NCI-H226 (cell line): ENCODE measurements around the gene CARD19.
A peak's percentile ranks its signal among the peaks of the same experiment; 100 is the strongest.

ENCODE experiments used
- DNase-seq: peaks from one replicate; pipeline ENCODE4 v3.0.0-alpha.2; 2015

CARD19 gene, protein sequence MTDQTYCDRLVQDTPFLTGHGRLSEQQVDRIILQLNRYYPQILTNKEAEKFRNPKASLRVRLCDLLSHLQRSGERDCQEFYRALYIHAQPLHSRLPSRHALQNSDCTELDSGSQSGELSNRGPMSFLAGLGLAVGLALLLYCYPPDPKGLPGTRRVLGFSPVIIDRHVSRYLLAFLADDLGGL

GRCh38 chr9:93096131-93096802 lies at the start of gene CARD19:
Gene CARD19, plus strand, starts transcription at chr9:93096217. Its CDS starts 129 bp downstream, at chr9:93096346.
- DNase-seq: no peak

- no peak for DNase-seq
Measured at GRCh38 chr9:93048566-93049448, 47.2 kb upstream of the CARD19 start.

GRCh38 chr9:93049491-93049890 lies 46.5 kb upstream of the CARD19 start:
- no peak for DNase-seq

- DNase-seq: no peak
Measured at GRCh38 chr9:93050231-93050630, 45.8 kb upstream of the CARD19 start.

GRCh38 chr9:93051680-93052089 lies 44.3 kb upstream of the CARD19 start:
- DNase-seq: peak; percentile 23

- no peak for DNase-seq
Measured at GRCh38 chr9:93052791-93053540, 43.1 kb upstream of the CARD19 start.

DNA sequence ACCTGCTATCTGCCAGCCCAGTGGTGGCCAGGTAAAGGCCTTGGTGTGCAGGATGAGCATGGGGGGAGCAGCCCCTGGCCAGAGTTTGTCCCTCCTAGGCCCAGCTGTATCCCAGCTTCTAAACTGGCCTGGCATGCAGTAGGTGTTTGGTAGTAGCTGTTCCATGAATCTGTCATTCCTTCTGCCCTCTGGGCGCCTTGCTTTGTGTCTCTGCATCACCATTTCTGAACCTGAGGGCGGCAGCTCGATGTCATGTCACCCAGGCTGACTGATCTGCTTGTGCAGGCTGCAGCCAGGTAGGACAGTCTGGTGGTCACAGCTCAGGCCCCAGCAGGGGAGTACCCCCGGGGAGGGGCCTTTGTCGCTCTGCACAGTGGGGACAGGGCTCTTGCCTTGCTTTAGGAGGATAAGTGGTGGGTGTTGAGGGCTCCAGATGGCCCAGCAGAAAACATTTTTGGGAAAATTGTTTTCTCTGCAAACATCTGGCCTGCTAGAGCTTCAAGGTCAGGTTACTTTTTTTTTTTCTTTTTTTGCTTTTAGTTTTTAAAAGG lies 42.2 kb upstream of the CARD19 start:
- no peak for DNase-seq

DNA sequence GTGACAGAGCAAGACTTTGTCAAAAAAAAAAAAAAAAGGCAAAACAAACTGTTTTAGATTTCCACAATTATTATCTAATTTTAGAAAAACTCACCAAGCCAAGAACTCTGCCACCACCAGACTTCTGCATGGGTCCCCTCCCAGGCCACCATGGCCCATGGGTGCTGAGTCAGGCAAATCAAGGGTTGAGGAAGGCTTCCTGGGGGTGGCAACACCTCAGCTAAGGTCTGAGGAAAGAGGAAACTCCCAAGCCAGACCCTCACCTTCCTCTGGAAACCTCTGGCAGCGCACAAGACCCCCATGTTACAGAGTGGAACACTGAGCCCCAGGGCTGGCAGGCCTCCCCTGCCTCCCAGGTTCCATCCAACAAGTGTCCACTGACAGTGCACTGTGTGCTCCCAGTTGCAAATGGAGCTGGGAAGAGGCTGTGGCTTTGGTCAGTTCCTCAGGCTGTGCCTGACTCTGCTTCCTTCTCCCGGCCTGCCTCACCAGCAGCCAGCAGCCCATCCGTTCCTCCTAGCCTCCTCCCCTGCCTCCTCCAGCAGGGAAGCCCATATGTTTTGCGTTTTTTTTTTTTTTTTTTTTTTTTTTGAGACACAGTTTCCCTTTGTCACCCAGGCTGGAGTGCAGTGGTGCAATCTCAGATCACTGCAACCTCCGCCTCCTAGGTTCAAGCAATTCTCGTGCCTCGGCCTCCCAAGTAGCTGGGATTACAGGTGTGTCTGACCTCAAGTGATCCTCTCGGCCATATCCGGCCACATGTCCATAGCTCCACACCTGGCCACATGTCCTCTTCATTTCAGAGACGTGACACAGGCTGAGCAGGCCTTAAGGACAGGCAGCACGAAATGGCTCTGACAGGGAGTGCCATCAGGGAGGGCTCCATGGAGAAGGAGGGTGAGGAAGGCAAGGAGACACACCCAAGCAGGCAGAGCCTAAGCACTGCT lies 41.0 kb upstream of the CARD19 start:
- DNase-seq: no peak

- DNase-seq: no peak
Measured at GRCh38 chr9:93057042-93057702, 38.8 kb upstream of the CARD19 start.

- no peak for DNase-seq
Measured at GRCh38 chr9:93057703-93058354, 38.2 kb upstream of the CARD19 start.

DNA sequence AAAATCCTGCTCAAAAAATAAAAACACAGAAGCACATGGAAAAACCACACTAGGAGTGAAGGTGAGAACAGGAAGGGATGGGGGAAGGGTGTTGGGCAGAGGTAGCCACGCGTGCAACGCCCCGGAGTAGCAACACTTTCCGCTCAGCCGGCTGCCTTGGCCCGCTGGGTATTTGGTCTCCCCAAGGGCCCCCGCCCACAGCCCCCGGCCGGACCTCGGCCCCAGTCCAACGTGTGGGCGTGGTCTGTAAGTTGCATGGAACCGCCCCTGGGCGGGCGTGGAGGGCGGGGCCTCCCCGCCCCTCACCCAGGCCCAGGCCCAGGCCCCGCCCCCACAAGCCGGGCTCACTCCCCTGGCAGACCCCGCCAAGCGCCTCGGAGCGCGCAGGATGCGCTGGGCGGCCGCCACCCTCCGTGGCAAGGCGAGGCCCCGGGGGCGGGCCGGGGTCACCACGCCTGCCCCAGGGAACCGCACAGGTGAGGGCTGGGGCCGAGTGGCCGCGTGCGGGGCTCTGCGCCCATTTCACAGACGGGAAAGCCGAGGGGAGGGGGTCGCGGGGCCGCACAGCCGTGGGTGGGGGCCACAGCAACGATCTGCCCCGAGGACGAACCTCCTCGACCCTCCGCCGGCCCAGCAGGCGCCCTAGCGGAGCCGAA lies 37.5 kb upstream of the CARD19 start, which contains the start of gene SUSD3:
Gene SUSD3 (plus strand): TSS at position 347 of the 656 bp plus-strand sequence. CDS start 42 bp downstream, at position 389.
- DNase-seq: peak; percentile 50

- no peak for DNase-seq
Measured at GRCh38 chr9:93059011-93059714, 36.9 kb upstream of the CARD19 start.

DNA sequence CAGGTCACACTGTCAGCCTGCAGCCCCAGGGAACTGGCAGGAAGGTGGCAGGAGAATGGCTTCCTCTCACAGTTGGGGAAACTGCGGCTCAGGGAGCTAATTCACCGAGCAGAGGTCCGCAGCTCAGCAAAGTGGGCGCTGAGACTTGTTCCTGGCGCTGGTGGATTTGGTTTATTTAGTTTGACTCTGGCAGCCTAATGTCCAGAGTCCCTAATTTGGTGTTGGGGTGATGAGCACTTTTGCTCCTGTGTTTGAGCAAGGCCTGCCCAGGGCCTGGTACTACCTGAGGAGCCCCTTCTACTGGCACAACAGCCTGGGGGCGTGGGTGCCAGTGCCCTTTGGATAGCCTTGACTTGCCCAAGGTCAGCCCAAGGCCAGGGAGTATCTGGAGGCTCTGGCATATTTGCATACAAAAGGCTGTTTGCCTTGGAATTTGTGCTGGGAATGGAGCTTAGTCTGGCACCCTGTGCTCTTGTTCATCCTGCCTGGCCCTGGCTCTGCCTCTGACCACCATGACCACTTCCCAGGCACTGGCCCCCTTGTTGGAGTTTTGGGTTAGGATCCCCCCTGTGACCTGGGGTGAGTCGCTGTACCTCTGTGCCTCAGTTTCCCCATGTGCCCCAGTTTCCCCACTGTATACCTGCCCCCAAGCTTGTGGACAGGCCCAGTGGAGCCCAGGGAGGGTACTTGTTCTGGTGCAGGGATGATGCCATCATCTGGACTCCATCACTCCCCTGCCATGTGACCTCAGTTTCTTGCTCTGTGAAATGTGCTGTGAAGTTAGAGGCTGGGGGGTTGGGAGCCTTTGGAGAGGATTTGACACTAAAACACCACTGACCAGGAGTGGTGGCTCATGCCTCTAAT lies 36.1 kb upstream of the CARD19 start:
- no peak for DNase-seq

DNA sequence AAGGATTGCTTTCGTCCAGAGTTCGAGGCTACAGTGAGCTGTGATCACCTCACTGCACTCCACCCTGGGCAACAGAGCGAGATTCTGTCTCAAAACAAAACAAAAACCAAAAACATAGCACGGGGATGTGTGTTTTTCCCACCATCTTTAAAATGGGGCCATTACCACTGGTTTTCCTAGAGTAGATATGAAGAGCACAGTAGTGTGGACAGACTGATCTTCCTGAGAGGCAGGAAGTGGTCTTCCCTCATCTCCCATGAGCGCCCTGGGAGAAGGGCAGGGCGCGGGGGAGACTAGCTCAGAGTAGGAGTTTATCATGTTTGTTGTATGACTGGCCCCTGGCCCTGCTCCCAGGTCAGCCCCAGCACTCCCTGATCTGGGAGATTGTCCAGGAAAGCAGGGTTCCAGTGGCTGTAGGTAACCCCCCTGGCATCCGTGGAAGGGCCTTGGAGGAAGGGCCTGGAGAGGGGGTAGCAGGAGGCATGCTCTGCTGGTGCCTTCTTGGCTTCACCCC lies 35.2 kb upstream of the CARD19 start:
- DNase-seq: peak; percentile 98

DNA sequence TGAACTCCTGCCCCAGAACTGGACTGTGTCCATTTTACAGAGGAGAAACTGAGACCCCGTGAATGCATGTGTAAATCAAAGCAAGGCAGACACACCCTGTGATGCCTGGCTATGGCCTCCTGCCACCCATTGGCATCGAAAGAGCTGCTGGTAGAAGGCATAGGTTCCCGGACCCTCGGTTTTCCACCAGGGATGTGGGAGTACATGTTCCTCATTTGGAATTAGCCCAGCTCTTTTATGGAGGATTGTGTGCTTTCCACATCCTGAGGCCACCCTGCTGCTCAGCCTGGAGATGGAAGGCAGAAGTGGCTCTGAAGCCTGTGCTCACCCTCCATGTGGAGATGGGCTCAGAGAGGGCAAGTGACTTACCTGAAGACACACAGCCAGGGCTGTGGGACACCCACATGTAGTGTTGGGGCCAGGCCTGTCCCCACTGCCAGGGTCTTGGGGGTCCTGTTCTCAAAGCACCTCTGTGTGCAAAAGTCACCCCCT lies 34.7 kb upstream of the CARD19 start:
- DNase-seq: peak; percentile 54

DNA sequence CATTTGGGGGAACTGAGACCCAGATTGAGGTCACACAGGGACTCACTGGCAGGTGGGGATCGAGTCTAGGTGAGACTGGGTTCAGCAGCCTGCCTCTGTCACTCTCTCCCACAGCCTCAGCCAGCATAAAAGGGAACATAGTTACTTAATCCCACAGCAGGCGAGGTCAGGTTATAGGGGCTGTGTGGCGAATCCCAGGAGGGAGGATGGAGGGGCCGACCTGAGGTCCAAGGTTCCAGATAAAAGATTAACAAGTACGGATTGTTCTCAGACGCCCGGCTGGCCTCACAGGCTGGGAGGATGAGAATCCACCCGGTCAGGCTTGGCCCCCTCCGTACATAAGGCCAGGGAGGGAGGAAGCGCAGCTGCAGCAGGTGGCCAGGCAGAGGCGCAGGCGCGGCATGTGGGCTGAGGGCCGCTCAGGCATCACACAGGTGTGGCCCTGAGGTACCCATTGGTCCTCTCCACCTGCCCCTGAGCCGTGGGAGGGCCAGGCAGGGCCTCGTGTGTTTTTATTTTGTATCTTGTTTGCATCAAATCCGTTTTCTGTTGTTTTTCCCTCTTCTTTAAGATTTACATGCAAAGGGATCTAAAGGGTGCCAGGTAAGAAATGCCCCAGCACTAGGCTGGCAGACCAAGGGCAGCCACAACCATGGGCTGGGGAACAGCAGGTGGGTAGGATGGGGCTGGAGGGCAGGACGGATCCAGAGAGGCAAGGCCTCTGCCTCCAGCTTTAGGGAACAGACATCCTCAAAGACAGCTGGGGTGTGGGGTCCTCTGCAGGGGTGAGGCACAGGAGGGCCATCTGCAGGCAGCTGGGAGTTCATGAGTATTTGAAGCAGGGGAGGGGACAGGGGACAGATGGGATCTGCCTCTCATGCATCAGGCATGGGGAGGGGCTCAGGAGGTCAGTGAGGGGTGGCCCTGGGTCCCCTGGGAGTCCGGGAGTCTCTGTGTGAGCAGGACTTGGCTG lies 33.9 kb upstream of the CARD19 start:
- no peak for DNase-seq
